Endothelial cell of umbilical vein (primary cell): Measurements from ENCODE around the gene LRCH1. TPM values are rescaled to one million over a fixed set of nuclear protein-coding genes. Genes with fewer than 3 reads are reported as not detected.

Source experiments
- BruUV-seq: library from RNA; stranded (reverse); fragments of 400-500 nt; replicated peaks from 2 replicates; lab custom pipeline; 2021; lab: Mats Ljungman, UMichigan
- CTCF ChIA-PET: fragments of 300-600, 350-600 bp; sonication (Branson Sonifier 250); formaldehyde crosslinking; loops from one replicate; lab custom pipeline; 2021; ENCODE audit warnings: antibody characterized with exemption, inconsistent platforms; lab: Charles Lee
- POLR2A ChIA-PET: fragments of 300-600, 350-600 bp; sonication (Branson Sonifier 250); formaldehyde crosslinking; loops from one replicate; lab custom pipeline; 2021; ENCODE audit warnings: antibody characterized with exemption, inconsistent platforms; lab: Charles Lee
- DNase-seq: peaks from one replicate; pipeline ENCODE4 v3.0.0-alpha.2; 2011; ENCODE audit warnings: low read depth, low spot score
- FAIRE-seq: peaks from 2 replicates; lab custom pipeline; 2011; peaks lifted over from hg19 to GRCh38; lab: Jason Lieb, UNC
- H2AFZ ChIP-seq: 2 replicates; pipeline ENCODE4 v1.6.0; 2012; ENCODE audit warnings: low read depth, low read length, control low read depth, inconsistent platforms
- H3K27ac ChIP-seq: 2 replicates; pipeline ENCODE4 v1.5.1; 2011; ENCODE audit warnings: low read depth, mild to moderate bottlenecking, control low read depth, low read length, moderate library complexity; ENCODE audit not compliant: insufficient read depth
- H3K27me3 ChIP-seq, 2 experiments: 2 replicates each; pipeline versions ENCODE4 v1.6.0 to v1.6.1; 2011; ENCODE audit warnings: low read length in 2 of 2, mixed read lengths in 1 of 2; ENCODE audit not compliant: control insufficient read depth in 2 of 2, insufficient read depth in 2 of 2
- H3K36me3 ChIP-seq, 2 experiments: 2 replicates in 1 of 2; 3 replicates in 1 of 2; pipeline ENCODE4 v1.5.1; 2011; ENCODE audit warnings: low read length in 2 of 2, mild to moderate bottlenecking in 1 of 2, moderate library complexity in 1 of 2; ENCODE audit not compliant: control insufficient read depth in 2 of 2, insufficient read depth in 2 of 2; ENCODE audit errors: extremely low read depth in 1 of 2
- H3K4me1 ChIP-seq: 3 replicates; pipeline ENCODE4 v1.5.1; 2011; ENCODE audit warnings: mild to moderate bottlenecking, low read length; ENCODE audit not compliant: control insufficient read depth, insufficient read depth; ENCODE audit errors: extremely low read depth
- H3K4me2 ChIP-seq: 2 replicates; pipeline ENCODE4 v1.6.1; 2011; ENCODE audit warnings: low read length, control low read depth, mixed read lengths; ENCODE audit not compliant: insufficient read depth
- H3K4me3 ChIP-seq, 3 experiments: fragments of 200-600 bp in 1 of 3; sonication (generic), shearing (Covaris generic) in 1 of 3; replicated peaks in 1 of 3; 2 replicates each; pipeline ENCODE4 v1.5.1; 2011 to 2016; ENCODE audit warnings: control low read depth in 3 of 3, low read length in 3 of 3, mild to moderate bottlenecking in 2 of 3, inconsistent platforms in 1 of 3, low read depth in 1 of 3, moderate library complexity in 1 of 3; ENCODE audit not compliant: insufficient read depth in 1 of 3
- H3K79me2 ChIP-seq: 2 replicates; pipeline ENCODE4 v1.6.0; 2012; ENCODE audit warnings: low read length, inconsistent platforms; ENCODE audit not compliant: control insufficient read depth, insufficient read depth
- H3K9ac ChIP-seq: replicated peaks from 2 replicates; pipeline ENCODE3; 2011; ENCODE audit warnings: low read length, control low read depth; ENCODE audit not compliant: insufficient read depth; ENCODE audit errors: extremely low read depth
- H3K9me1 ChIP-seq: replicated peaks from 3 replicates; pipeline ENCODE4 v1.6.0; 2011; ENCODE audit warnings: mild to moderate bottlenecking, low read length; ENCODE audit not compliant: control insufficient read depth, insufficient read depth; ENCODE audit errors: extremely low read depth
- H3K9me3 ChIP-seq: replicated peaks from 2 replicates; pipeline ENCODE4 v1.5.1; 2012; ENCODE audit warnings: low read length, inconsistent platforms; ENCODE audit not compliant: control insufficient read depth, insufficient read depth
- H4K20me1 ChIP-seq: replicated peaks from 2 replicates; pipeline ENCODE3; 2011; ENCODE audit warnings: mild to moderate bottlenecking, low read length; ENCODE audit not compliant: control insufficient read depth, insufficient read depth; ENCODE audit errors: extremely low read depth
- CTCF ChIP-seq, 2 donors: IDR thresholded peaks; 1 replicate in 1 of 2; 2 replicates in 1 of 2; pipeline ENCODE4 v1.5.1; 2011; ENCODE audit warnings: low read length in 2 of 2, mild to moderate bottlenecking in 2 of 2, moderate library complexity in 2 of 2, control low read depth in 1 of 2, inconsistent platforms in 1 of 2, low read depth in 1 of 2; ENCODE audit not compliant: insufficient read depth in 1 of 2; ENCODE audit errors: extremely low read depth in 1 of 2
- EZH2 ChIP-seq: IDR thresholded peaks from 2 replicates; pipeline ENCODE4 v1.6.1; 2012; ENCODE audit warnings: borderline replicate concordance, low read depth, mild to moderate bottlenecking, moderate library complexity, low read length, inconsistent platforms; ENCODE audit not compliant: severe bottlenecking
- FOS ChIP-seq: IDR thresholded peaks from 2 replicates; pipeline ENCODE4 v1.6.1; 2011; ENCODE audit warnings: mild to moderate bottlenecking, low read length, moderate library complexity, borderline replicate concordance; ENCODE audit not compliant: insufficient read depth
- GATA2 ChIP-seq: IDR thresholded peaks from 2 replicates; pipeline ENCODE4 v1.7.0; 2011; ENCODE audit warnings: low read depth, mild to moderate bottlenecking, moderate library complexity, mixed read lengths, low read length; ENCODE audit not compliant: insufficient read length, insufficient read depth
- JUN ChIP-seq: IDR thresholded peaks from 2 replicates; pipeline ENCODE4 v1.6.1; 2011; ENCODE audit warnings: borderline replicate concordance, low read depth; ENCODE audit not compliant: insufficient read length, insufficient read depth
- MAX ChIP-seq: IDR thresholded peaks from 2 replicates; pipeline ENCODE4 v1.6.1; 2011; ENCODE audit not compliant: insufficient read depth, insufficient read length
- MYC ChIP-seq: IDR thresholded peaks from one replicate; pipeline ENCODE4 v1.6.1; 2011; ENCODE audit warnings: mild to moderate bottlenecking, low read depth, low read length
- POLR2A ChIP-seq: IDR thresholded peaks from 2 replicates; pipeline ENCODE4 v1.6.1; 2012; ENCODE audit warnings: low read depth, mild to moderate bottlenecking, control low read depth, low read length
- POLR2AphosphoS5 ChIP-seq: IDR thresholded peaks from 2 replicates; pipeline ENCODE4 v1.6.1; 2012; ENCODE audit warnings: low read depth, mild to moderate bottlenecking, control low read depth, low read length, moderate library complexity; ENCODE audit not compliant: insufficient read depth
- dilution Hi-C: fragments of 300-500 bp; cut with MboI; formaldehyde crosslinking; loops from one replicate; pipeline ENCODE4 v1.15.0; 2019; ENCODE audit warnings: low sequenced_read_pairs; ENCODE audit not compliant: extremely low pct_ligation_motif_present
- intact Hi-C: fragments of 100-400 bp; cut with micrococcal nuclease; formaldehyde crosslinking; loops from one replicate; pipeline ENCODE4 v1.10.0; 2022
- polyA plus RNA-seq, 4 experiments: library from polyadenylated mRNA; depleted of rRNA in 3 of 4; stranded (reverse) in 3 of 4; unstranded in 1 of 4; fragments of >200 nt; gene quantifications; 2 replicates each; pipeline versions ENCODE4 v1.2.1 to v1.2.3, GENCODE V29; 2011 to 2012; ENCODE audit warnings: missing spikeins in 1 of 4
- total RNA-seq: library from RNA; stranded (reverse); gene quantifications from 2 replicates; pipeline ENCODE4 v1.2.3, GENCODE V29; 2021

LRCH1 gene
- total and polyA plus RNA-seq, 2 donors (not counting 3 experiments of a cell fraction or from before 2014, with no cell fraction given): 5.4 to 16.5 TPM

- no peaks in the 10 kb centered on the region for H3K9me3 ChIP-seq
- H3K9ac ChIP-seq: no peak overlapping the region
- DNase-seq (no peak), FAIRE-seq (peak; percentile 68)
- no peaks in the 10 kb centered on the region for H4K20me1 ChIP-seq
- H3K36me3 ChIP-seq: no peaks in the 10 kb centered on the region
- no peak overlapping the region for H3K27ac ChIP-seq
- H3K27me3 ChIP-seq: peaks cover 6 to 9% of the 10 kb centered on the region in 2 experiments
- H2AFZ ChIP-seq: no peak overlapping the region
- H3K4me3 ChIP-seq: no peak overlapping the region
- H3K4me1 ChIP-seq: peaks cover 4% of the 10 kb centered on the region
- ChIA-PET POLR2A (no interaction called here), CTCF (interaction anchor here (1.0 kb wide), 1 partner anchor 9 kb away, joined by 3 read pairs; no protein-coding TSS in a partner anchor)
- TF ChIP-seq FOS (no peak), JUN (no peak), POLR2AphosphoS5 (no peak), POLR2A (no peak), CTCF (IDR thresholded peaks at IDR 0.05; ENCODE audit: extremely low read depth in 1 of 2, insufficient read depth in 1 of 2, low read depth in 1 of 2, low read length in 2 of 2) (no peak), GATA2 (no peak), EZH2 (no peak), MAX (no peak), MYC (no peak)
- dilution Hi-C loops (no loop called here), intact Hi-C loops (loop anchor here (2.0 kb wide), 1 partner anchor 29 kb away; no protein-coding TSS in a partner anchor)
- no TSS peak for BruUV-seq
- H3K4me2 ChIP-seq: no peak overlapping the region
- no peaks in the 10 kb centered on the region for H3K9me1 ChIP-seq
- H3K79me2 ChIP-seq: no peaks in the 10 kb centered on the region
Measured at GRCh38 chr13:46521921-46522747, 30.8 kb upstream of the LRCH1 start.
